OCI-M1 (cell line): ENCODE measurements around the gene RPP21.
A peak's percentile ranks its signal among the peaks of the same experiment; 100 is the strongest.

Experiments
- DNase-seq: peaks from one replicate; lab custom pipeline; 2025; lab: John Stamatoyannopoulos, UW

The RPP21 gene

GRCh38 chr6:30378290-30378937, 33.5 kb downstream of the RPP21 start:
- peak; percentile 21 for DNase-seq

GRCh38 chr6:30380464-30380863, 35.5 kb downstream of the RPP21 start:
- DNase-seq: no peak

GRCh38 chr6:30386166-30386565, 41.2 kb downstream of the RPP21 start:
- DNase-seq: peak; percentile 14

GRCh38 chr6:30391240-30391639, 46.3 kb downstream of the RPP21 start:
- DNase-seq: no peak

GRCh38 chr6:30394139-30394538, 49.2 kb downstream of the RPP21 start:
- no peak for DNase-seq
